Stimulated activated CD8-positive, alpha-beta memory T cell treated with anti-CD3 and anti-CD28 coated beads, Interleukin-7, amount 100 ng/mL, for 48 hours (primary cell): ENCODE results near the gene SCRN2.
A peak's percentile ranks its signal among the peaks of the same experiment; 100 is the strongest.

Experiments used
- DNase-seq, 2 donors: peaks; one replicate each; pipeline ENCODE4 v3.0.0-alpha.2; 2020; ENCODE audit warnings: low read depth in 1 of 2; ENCODE audit errors: extremely low read depth in 1 of 2

The SCRN2 gene

GRCh38 chr17:47872019-47872650, 31.1 kb upstream of the SCRN2 start:
- DNase-seq, result no peak

- DNase-seq, result no peak
These were observed 30.0 kb upstream of the SCRN2 start for GRCh38 chr17:47871048-47871447.

GRCh38 chr17:47870056-47870455, 29.0 kb upstream of the SCRN2 start:
- no peak for DNase-seq

GRCh38 chr17:47869114-47869513, 28.0 kb upstream of the SCRN2 start:
- DNase-seq, result no peak

GRCh38 chr17:47867813-47868533, 26.9 kb upstream of the SCRN2 start:
- no peak for DNase-seq

GRCh38 chr17:47866941-47867340, 25.9 kb upstream of the SCRN2 start:
- no peak for DNase-seq

- no peak for DNase-seq
These were observed 23.7 kb upstream of the SCRN2 start for GRCh38 chr17:47864791-47865216.

- DNase-seq, result no peak
These were observed 21.8 kb upstream of the SCRN2 start for GRCh38 chr17:47862621-47863440.

GRCh38 chr17:47860386-47860785, 19.3 kb upstream of the SCRN2 start:
- DNase-seq, result no peak

- no peak for DNase-seq
These were observed 16.7 kb upstream of the SCRN2 start for GRCh38 chr17:47857551-47858455.

- no peak for DNase-seq
These were observed 15.8 kb upstream of the SCRN2 start for GRCh38 chr17:47856830-47857229.

GRCh38 chr17:47855737-47856136, 14.7 kb upstream of the SCRN2 start:
- no peak for DNase-seq

- no peak for DNase-seq
These were observed 12.5 kb upstream of the SCRN2 start for GRCh38 chr17:47853616-47854015.

- no peak for DNase-seq
These were observed 11.3 kb upstream of the SCRN2 start for GRCh38 chr17:47852113-47852949.

GRCh38 chr17:47851764-47852112, 10.7 kb upstream of the SCRN2 start:
- no peak for DNase-seq

- peak; percentile 52 to 67 for DNase-seq
These were observed 9.9 kb upstream of the SCRN2 start, which contains the start of gene SP6 for GRCh38 chr17:47850692-47851573. SP6 (minus strand) TSS chr17:47851163; CDS start chr17:47848429, 2,734 bp downstream.

- no peak for DNase-seq
These were observed 9.3 kb upstream of the SCRN2 start for GRCh38 chr17:47850373-47850691.

- no peak for DNase-seq
These were observed 7.1 kb upstream of the SCRN2 start for GRCh38 chr17:47848198-47848513.
